ENCODE results near the gene AKR7A3.
"Not testable (repeated sequence)": the region's sequence is repeated elsewhere in the genome, so short reads cannot be mapped to it uniquely, and the experiment has no call there.

The AKR7A3 gene

DNA sequence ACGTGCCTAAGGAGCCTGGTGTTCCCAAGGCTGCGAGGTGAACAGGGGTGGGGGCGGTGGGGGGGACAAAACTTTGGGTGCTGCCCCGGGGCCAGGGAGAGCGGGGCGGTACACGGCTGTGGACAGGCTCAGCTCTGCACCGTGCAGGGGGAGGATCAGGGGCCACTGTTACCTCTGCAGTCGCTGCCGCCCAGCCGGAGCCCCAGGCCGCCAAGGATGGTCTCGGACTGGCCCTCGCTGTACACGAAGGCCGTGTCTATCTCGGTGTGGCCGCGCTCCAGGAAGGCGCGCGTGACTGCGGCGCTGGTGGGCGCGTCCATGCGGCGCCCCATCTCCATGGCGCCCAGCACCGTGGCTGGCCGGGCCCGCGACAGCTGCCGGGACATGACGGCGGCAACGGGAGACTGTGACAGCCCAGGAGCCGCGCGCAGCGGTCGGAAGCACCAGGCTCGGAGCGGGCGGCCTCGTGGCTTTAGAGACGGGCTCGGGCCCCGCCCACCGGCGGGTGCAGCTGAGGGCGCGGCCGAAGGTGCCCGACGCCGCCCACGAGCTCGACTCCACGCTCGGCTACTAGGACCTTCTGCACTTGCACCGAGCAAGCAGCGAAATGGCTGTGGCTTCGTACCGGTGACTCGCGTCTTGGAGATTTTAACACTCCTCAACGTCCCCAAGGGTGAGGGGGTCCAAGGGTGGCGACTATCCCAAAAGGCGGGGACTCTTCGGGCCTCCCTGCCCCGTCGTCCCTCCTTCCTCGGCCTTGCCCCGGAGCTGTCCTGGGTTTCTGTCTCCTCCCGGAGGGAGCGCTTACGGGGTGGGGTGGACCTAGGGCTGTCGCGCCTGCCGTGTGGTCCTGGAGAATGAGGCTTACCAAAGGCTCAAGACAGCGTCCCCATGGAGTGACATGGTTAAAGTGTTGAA is at the start of gene AKR7A3:
TSS of gene AKR7A3 (minus strand) at position 447 of the 918 bp plus-strand sequence. CDS start at position 386, 61 bp downstream.
- not testable (repeated sequence) for DNase-seq

- DNase-seq = no peak
Measured at GRCh38 chr1:19338323-19338762, 49.8 kb upstream of the AKR7A3 start.

- no peak for DNase-seq
Measured at GRCh38 chr1:19337289-19337688, 48.7 kb upstream of the AKR7A3 start.

- DNase-seq = peak; percentile 4
Measured at GRCh38 chr1:19336543-19336942, 48.0 kb upstream of the AKR7A3 start.

DNA sequence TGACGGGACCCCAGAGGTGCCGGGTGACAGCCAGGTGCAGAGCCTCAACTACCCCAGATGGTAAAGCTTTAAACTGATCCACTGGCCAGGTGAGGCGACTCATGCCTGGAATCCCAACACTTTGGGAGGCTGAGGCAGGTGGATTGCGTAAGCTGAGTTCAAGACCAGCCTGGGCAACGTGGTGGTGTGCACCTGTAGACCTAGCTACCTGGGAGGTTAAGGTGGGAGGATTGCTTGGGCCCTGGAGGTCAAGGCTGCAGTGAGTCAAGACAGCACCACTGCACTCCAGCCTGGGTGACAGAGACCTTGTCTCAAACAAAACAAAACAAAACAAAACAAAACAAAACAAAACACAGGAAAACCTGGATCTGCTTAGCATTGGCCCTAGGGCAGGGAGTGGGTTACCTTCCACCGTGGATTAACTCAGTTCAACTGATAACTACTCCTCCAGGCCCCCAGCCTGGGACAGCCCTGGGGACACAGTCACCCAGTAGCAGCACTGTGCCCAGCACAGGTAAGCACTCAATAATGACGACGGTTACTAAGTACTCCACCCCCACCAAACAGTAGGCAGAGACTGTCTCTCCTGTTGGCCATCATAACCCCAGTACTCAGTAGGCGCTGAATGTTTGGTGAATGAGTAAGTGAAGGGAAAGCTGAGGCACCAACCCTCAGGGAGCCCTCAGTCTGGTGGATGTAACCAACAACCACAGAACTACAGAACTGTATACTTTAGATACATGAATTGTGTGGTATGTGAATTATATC is 45.2 kb upstream of the AKR7A3 start:
- peak; percentile 6 for DNase-seq

DNA sequence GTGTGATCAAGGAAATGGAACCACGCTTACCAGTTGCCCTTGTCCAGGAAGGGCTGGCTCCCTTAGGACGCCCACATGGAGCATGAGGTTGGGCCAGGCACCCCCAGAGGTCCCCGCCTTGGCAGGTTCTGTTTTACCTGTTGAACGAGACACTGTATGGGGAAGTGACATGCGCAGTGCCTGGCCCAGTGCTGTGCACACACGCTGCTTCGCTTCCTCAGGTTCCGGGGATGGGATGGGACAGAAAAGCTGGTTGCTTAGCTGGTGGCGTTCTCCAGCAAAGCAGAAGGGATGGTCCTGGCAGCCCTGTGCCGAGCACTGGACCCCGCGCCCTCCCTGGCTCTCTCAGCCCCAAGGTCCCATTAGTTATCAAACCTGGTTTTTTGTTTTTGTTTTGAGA is 44.3 kb upstream of the AKR7A3 start:
- DNase-seq = no peak

GRCh38 chr1:19331262-19331878 is 42.8 kb upstream of the AKR7A3 start:
- DNase-seq = no peak

DNA sequence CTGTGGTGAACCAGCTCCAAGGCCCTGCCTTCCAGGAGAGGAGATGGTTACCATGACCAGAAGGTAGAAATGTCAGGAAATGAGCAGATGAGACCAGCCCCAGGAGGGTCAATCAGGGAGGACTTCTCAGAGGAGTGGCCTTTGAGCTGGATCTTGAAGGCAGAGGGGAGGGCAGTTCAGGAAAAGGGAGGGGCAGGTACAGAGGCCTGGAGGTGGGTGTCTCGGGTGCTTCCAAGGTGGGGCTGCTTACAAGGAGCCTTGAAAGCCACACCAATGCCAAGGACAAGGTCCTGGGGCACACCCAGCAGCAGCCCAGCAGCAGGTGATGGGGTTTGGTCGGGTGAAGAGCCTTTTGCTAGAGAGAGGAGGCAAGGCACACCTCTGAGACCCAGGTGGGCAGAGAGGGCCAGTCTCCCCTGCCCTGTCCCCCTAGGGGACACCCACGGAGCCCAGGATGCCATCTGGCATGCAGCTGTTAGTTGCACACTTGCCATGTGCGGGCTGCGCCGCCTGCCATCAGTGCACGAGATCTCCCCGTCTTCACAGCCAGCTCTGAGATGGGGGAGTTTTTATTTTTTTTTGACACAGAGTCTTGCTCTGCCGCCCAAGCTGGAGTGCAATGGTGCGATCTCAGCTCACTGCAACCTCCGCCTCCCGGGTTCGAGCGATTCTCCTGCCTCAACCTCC is 42.0 kb upstream of the AKR7A3 start:
- DNase-seq = no peak

- DNase-seq = no peak
Measured at GRCh38 chr1:19329611-19330010, 41.0 kb upstream of the AKR7A3 start.

- no peak for DNase-seq
Measured at GRCh38 chr1:19329188-19329587, 40.6 kb upstream of the AKR7A3 start.

GRCh38 chr1:19328486-19328885 is 39.9 kb upstream of the AKR7A3 start:
- DNase-seq = no peak

- DNase-seq = no peak
Measured at GRCh38 chr1:19327736-19328135, 39.2 kb upstream of the AKR7A3 start.

DNA sequence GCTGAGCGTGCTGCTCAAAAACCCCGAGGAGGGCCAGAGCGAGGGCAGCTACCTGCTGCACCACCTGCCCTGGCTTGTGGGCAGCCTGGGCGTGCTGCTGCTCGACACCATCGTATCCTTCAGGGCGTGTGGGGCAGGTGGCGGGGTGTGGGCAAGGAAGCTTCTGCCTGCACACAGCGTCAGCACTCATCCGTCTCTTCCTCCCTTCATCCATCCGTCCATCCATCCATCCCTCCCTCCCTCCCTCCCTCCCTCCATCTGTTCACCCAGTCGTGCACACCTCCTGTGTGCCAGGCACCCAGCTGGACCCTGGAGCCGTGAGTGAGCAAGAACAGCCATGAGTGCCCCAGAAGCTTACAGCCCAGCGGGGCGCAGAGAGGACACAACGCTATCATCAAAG is 38.7 kb upstream of the AKR7A3 start:
- no peak for DNase-seq

- no peak for DNase-seq
Measured at GRCh38 chr1:19326748-19327065, 38.1 kb upstream of the AKR7A3 start.

- no peak for DNase-seq
Measured at GRCh38 chr1:19325958-19326747, 37.6 kb upstream of the AKR7A3 start.

DNA sequence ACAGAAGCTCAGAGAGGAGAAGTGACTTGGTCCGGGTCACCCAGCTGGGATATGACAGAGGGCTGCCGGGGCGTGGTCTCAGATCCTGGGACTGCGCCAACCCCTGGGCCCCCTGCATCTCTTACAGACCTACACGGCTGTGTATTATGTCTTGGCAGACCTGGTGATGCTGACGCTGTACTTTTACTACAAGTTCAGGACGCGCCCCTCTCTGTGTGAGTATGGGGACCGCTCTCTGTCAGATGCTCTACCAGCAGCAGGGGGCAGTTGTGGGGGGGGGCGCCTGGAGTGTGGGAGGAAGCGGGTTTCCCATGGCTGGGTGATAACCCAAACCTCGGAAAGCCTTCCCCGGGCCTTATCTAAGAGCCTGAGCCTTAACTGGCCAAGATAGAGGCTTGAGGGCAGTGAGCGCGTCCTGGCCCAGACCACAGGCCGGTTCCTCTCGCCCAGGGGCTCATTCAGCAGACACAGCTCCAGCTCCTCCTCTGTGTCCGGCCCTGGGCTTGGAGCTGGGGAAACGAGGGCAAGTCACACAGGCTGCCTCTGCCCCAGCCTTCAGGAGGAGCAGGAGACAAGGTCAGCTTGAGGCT is 36.9 kb upstream of the AKR7A3 start:
- no peak for DNase-seq

GRCh38 chr1:19324665-19324990 is 36.1 kb upstream of the AKR7A3 start:
- no peak for DNase-seq

- no peak for DNase-seq
Measured at GRCh38 chr1:19323987-19324664, 35.6 kb upstream of the AKR7A3 start.

GRCh38 chr1:19322481-19322880 is 33.9 kb upstream of the AKR7A3 start:
- no peak for DNase-seq

- no peak for DNase-seq
Measured at GRCh38 chr1:19321071-19321470, 32.5 kb upstream of the AKR7A3 start.

DNA sequence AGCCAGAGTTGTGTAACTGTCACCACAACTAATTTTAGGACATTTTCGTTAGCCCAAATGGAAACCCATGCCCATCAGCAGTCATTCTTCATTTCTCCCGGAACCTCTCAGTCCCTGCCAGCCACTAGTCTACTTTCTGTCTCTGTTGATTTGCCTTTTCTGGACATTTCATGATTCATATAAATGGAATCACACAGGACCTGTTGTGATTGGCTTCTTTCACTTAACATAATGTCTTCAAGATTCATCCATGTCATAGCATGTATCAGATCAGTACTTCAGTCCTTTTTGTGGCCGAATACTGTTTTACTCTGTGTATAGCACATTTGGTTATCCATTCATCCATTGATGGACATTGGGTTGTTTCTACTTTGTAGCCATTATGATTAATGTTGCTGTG is 30.6 kb upstream of the AKR7A3 start:
- DNase-seq = no peak
